Measurements from ENCODE around the gene BRSK2. TPM values are rescaled to one million over a fixed set of nuclear protein-coding genes. Genes with fewer than 3 reads are reported as not detected.

Gene BRSK2
- total and polyA plus RNA-seq, 2 donors from 2014 or later = 0.43 to 1.2 TPM

GRCh38 chr11:1486054-1486825 lies 96.5 kb downstream of the BRSK2 start, which contains the start of gene MOB2:
Gene MOB2 (minus strand): TSS chr11:1486779. CDS start chr11:1486556, 223 bp downstream.
- DNase-seq (peak; percentile 51 to 91 (median 56)), FAIRE-seq (no peak)
- no peak within 1 kb of the TSS for H3K4me3 ChIP-seq (ENCODE audit: low read length in 3 of 3)
- H3K4me1 ChIP-seq (ENCODE audit: control insufficient read depth in 2 of 3, insufficient read depth in 2 of 3, low read depth in 1 of 3, low read length in 3 of 3) = peaks cover 0 to 32% (median 8%) of the 10 kb centered on the region in 3 donors
- H3K9me3 ChIP-seq (ENCODE audit: control insufficient read depth in 2 of 3, insufficient read depth in 1 of 3, low read length in 3 of 3) = no peaks in the 10 kb centered on the region
- peaks cover 0 to under 1% (median 0%) of the 10 kb centered on the region in 3 donors for H3K36me3 ChIP-seq (ENCODE audit: control insufficient read depth in 2 of 3, insufficient read depth in 3 of 3, low read length in 3 of 3)
- intact Hi-C loops (cut with DNase I) = no loop called here
- H3K27me3 ChIP-seq (ENCODE audit: control insufficient read depth, insufficient read depth, low read length) = no peaks in the 10 kb centered on the region
- no peak within 1 kb of the TSS for H3K9ac ChIP-seq (ENCODE audit: low read length in 3 of 3)
- peak within 1 kb of the TSS in 1 of 2 donors; percentile 39 for H3K27ac ChIP-seq (ENCODE audit: low read depth in 2 of 2, low read length in 2 of 2)
- no peak for TF ChIP-seq CTCF (IDR thresholded peaks at IDR 0.05; ENCODE audit: borderline replicate concordance, extremely low read depth, insufficient read depth)

- peaks cover 0 to 2% (median 0%) of the 10 kb centered on the region in 3 donors for H3K9me3 ChIP-seq (ENCODE audit: control insufficient read depth in 2 of 3, insufficient read depth in 1 of 3, low read length in 3 of 3)
- no peak overlapping the region for H3K27ac ChIP-seq (ENCODE audit: low read depth in 2 of 2, low read length in 2 of 2)
- H3K36me3 ChIP-seq (ENCODE audit: control insufficient read depth in 2 of 3, insufficient read depth in 3 of 3, low read length in 3 of 3) = peaks cover 0 to 4% (median 0%) of the 10 kb centered on the region in 3 donors
- intact Hi-C loops (cut with DNase I) = no loop called here
- H3K4me1 ChIP-seq (ENCODE audit: control insufficient read depth in 2 of 3, insufficient read depth in 2 of 3, low read depth in 1 of 3, low read length in 3 of 3) = peaks cover 0 to 32% (median 8%) of the 10 kb centered on the region in 3 donors
- TF ChIP-seq CTCF (IDR thresholded peaks at IDR 0.05; ENCODE audit: borderline replicate concordance, extremely low read depth, insufficient read depth) = no peak
- H3K9ac ChIP-seq (ENCODE audit: low read length in 3 of 3) = no peak overlapping the region
- peak in 1 of 5 donors; percentile 69 for DNase-seq
- no peak overlapping the region for H3K4me3 ChIP-seq (ENCODE audit: low read length in 3 of 3)
- H3K27me3 ChIP-seq (ENCODE audit: control insufficient read depth, insufficient read depth, low read length) = no peaks in the 10 kb centered on the region
- FAIRE-seq = no peak
Measured at GRCh38 chr11:1487091-1487850, 97.5 kb downstream of the BRSK2 start.

- H3K9me3 ChIP-seq (ENCODE audit: control insufficient read depth in 2 of 3, insufficient read depth in 1 of 3, low read length in 3 of 3) = peaks cover 0 to 2% (median 0%) of the 10 kb centered on the region in 3 donors
- FAIRE-seq = no peak
- no peak overlapping the region for H3K9ac ChIP-seq (ENCODE audit: low read length in 3 of 3)
- no peak overlapping the region for H3K27ac ChIP-seq (ENCODE audit: low read depth in 2 of 2, low read length in 2 of 2)
- TF ChIP-seq CTCF (IDR thresholded peaks at IDR 0.05; ENCODE audit: borderline replicate concordance, extremely low read depth, insufficient read depth) = no peak
- peak in 1 of 5 donors; percentile 59 for DNase-seq
- no peaks in the 10 kb centered on the region for H3K27me3 ChIP-seq (ENCODE audit: control insufficient read depth, insufficient read depth, low read length)
- intact Hi-C loops (cut with DNase I) = no loop called here
- H3K4me1 ChIP-seq (ENCODE audit: control insufficient read depth in 2 of 3, insufficient read depth in 2 of 3, low read depth in 1 of 3, low read length in 3 of 3) = peaks cover 0 to 30% (median 8%) of the 10 kb centered on the region in 3 donors
- H3K4me3 ChIP-seq (ENCODE audit: low read length in 3 of 3) = no peak overlapping the region
- peaks cover 0 to 4% (median 0%) of the 10 kb centered on the region in 3 donors for H3K36me3 ChIP-seq (ENCODE audit: control insufficient read depth in 2 of 3, insufficient read depth in 3 of 3, low read length in 3 of 3)
Measured at GRCh38 chr11:1487851-1488574, 98.3 kb downstream of the BRSK2 start.
